H4 (cell line): Measurements from ENCODE around the gene KTI12. TPM values are rescaled to one million over a fixed set of nuclear protein-coding genes. Genes with fewer than 3 reads are reported as not detected.
"Not testable (repeated sequence)": the region's sequence is repeated elsewhere in the genome, so short reads cannot be mapped to it uniquely, and the experiment has no call there.

ENCODE experiments used
- DNase-seq: peaks from one replicate; pipeline ENCODE4 v3.0.0-alpha.2; 2015; ENCODE audit warnings: low spot score
- total RNA-seq: library from RNA; depleted of rRNA; stranded (reverse); fragments of >200 nt; shearing (Covaris generic); gene quantifications from 2 replicates; pipeline ENCODE4 v1.2.3, GENCODE V29; 2014

The KTI12 gene
- total RNA-seq, 1 experiment from 2014 or later = 9.2 TPM

DNA sequence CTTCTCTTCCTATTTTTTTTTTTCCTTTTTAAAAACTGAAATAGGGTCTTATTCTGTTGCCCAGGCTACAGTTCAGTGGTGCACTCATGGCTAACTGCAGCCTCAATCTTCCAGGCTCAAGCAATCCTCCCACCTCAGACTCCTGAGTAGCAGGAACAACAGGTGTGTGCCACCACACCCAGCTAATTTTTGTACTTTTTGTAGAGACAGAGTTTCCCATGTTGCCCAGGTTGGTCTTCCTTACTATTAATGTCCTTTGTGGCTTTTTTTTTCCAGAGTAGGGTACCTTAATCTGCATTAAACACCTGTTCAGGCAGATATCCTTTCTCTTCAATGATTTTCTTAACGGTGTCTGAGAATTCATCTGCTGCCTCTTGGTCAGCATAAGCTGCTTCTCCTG, 4.3 kb upstream of the KTI12 start:
- no peak for DNase-seq

DNA sequence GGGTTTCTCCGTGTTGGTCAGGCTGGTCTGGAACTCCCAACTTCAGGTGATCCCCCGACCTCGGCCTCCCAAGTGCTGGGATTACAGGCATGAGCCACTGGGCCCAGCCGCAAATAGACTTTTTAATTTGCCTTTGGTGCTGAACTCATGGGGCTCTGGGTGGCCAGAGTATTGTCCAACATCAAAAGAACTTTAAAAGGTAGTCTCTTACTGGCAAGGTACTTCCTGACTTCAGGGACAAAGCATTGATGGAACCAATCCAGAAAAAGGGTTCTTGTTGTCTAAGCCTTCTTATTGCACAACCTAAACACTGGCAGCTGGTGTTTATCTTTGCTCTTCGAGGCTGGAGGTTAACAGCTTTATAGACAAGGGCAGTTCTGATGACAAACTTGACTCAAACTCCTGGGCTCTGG, 3.8 kb upstream of the KTI12 start:
- peak; percentile 72 for DNase-seq

- no peak for DNase-seq
Measured at GRCh38 chr1:52034050-52034384, 407 bp upstream of the KTI12 start.

GRCh38 chr1:52032785-52033131, 852 bp downstream of the KTI12 start:
- no peak for DNase-seq

GRCh38 chr1:52032124-52032784, 1.4 kb downstream of the KTI12 start:
- DNase-seq = no peak

GRCh38 chr1:52028839-52029238, 4.8 kb downstream of the KTI12 start:
- DNase-seq = not testable (repeated sequence)

DNA sequence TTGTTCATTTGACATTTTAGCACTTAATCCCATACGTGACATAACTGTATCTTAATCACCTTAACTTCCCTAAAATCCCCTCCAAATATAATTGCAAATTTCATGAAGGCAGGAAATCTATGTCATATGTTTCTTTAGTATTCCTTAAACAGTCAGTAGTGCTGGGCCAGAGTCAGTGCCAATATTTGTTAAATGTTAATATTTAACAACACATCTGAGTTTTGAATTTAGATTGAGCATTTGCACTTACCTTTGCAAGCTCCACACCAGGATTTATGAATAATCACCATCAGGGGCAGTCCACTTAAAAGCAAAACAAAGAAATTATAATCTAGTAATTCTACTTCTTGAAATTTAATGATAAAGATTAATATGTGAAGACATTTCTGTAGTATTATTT, 5.3 kb downstream of the KTI12 start:
- no peak for DNase-seq

DNA sequence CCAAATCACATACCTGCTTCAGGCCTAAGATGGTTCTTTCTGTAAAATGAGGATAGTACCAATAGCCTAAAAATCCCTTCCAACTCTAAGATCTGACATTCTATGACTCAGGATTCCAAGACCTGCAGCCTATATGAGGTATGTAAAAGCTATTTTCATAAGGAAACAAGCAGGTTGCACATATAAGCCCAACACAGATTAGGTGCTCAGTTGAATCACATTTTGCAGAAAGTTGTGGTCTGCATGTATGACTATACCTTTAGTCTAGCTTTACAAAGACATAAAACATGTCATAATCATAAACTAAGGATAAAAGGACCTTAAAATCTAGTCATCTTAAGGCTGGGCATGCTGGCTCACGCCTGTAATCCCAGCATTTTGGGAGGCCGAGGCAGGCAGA, 7.3 kb downstream of the KTI12 start:
- no peak for DNase-seq

GRCh38 chr1:52022133-52022532, 11.5 kb downstream of the KTI12 start:
- DNase-seq = no peak

DNA sequence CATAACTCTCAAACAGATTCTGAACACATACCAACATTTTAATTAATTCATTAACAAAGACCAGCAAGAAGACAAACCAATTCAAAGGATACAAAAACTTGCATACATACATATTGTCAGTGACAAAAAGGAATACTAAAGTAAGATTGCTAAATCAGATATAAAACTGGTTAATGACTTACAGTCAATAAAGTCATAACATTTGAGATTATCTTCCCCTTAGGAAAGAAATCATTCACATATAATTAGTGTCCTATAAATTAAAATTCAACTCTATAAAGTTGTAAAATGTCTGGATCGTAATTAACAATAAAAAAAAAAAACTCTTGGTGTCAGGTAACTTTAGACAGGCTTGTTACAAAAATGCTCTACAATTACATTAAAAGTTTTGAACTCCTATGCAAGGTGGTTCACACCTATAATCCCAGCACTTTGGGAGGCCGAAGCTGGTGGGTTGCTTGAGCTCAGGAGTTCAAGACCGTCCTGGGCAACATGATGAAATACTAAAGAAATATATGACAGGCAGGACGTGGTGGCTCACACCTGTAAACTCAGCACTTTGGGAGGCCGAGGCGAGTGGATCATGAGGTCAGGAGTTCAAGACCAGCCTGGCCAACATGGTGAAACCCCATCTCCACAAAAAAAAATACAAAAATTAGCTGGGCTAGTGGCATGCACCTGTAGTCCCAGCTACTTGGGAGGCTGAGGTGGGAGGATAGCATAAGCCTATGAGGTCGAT, 25.4 kb downstream of the KTI12 start:
- DNase-seq = no peak

DNA sequence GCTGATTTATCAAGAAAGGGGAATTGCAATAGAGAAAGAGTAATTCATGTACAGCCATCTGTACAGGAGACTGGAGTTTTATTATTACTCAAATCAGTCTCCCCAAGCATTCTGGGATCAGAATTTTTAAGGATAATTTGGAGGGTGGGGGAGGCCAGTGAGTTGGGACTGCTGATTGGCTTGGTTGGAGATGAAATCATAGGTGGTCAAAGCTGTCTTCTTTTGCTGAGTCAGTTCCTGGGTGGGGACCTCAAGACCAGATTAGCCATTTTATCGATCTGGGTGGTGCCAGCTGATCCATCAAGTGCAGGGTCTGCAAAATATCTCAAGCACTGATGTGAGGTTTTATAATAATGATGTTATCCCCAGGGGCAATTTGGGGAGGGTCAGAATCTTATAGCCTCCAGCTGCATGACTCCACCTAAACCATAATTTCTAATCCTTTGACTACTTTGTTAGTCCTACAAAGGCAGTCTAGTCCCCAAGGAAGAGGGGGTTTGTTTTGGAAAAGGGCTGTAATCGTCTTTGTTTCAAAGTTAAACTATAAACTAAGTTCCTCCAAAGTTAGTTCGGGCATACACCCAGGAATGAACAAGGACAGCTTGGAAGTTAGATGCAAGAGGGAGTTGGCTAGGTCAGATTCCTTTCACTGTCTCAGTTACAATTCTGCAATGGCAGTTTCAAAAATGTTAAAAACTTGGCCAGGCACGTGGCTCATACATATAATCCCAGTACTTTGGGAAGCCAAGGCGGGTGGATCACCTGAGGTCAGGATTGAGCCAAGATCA, 26.2 kb downstream of the KTI12 start:
- DNase-seq = no peak

- DNase-seq = not testable (repeated sequence)
Measured at GRCh38 chr1:52006081-52006553, 27.5 kb downstream of the KTI12 start.

DNA sequence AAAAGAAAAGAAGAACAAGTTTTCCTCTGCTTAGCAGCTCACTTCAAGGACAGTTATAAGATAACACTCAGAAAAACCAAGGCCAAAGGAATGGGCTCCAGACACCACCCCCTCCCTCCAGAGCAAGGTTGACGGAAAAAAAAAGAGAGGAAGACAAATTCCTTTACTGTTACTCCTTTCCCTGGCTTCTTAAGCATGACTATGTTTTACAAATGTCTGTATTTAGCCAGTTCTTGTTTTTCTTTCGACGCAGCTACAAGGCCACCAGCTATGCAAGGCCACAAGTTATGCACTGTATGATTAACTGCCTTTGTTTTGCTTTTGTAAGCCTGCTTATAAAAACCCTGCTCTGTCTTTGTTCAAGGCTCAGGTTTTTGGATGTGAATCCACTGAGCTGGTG, 28.1 kb downstream of the KTI12 start:
- DNase-seq = not testable (repeated sequence)

GRCh38 chr1:52003877-52004276, 29.7 kb downstream of the KTI12 start:
- DNase-seq = no peak

- DNase-seq = peak; percentile 85
Measured at GRCh38 chr1:52002038-52002917, 31.3 kb downstream of the KTI12 start.

DNA sequence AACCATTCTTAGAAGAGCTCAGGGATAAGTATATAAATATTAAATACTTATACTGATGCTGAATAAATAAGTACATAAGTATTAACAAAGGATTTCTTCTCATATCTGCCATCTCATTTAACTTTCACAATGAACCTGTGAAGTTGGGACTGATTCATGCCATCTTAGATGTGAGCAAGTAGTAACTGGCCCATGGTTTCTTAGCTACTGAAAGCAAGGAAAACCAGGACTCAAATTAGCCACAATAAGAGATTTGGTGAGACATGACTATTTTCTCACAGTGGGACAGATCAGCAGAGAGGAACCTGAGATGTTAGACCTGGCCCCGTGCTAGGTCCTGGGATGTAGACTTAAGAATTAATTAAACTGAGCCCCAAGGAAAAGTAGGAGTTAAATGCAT, 34.9 kb downstream of the KTI12 start:
- DNase-seq = no peak

GRCh38 chr1:51997974-51998382, 35.6 kb downstream of the KTI12 start:
- DNase-seq = no peak

DNA sequence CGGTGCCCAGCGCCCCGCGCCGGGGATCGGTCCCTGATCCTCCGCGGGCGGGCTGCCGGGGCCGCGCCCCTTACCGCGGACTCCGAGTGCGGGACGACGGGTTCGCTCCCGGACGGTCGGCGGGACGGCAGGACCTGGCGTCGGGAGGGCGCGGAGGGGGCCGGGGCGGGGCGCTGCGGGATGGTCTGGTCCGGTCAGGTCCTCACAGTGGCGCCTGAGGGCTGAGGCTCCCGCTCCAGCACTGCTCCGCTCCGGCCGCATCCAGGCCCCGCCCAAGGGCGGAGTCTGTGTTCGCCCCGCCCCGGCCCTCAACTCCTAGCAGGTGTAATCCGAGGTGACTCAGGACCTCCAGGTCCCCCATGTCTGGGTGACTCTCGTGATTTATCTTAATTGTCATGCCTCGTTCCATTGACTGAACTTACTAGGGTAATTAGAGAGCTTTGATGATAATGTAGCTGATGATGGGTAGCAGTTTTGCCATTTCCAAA, 43.1 kb downstream of the KTI12 start, which contains the start of gene RAB3B:
Gene RAB3B (minus strand): TSS at position 223 of the 488 bp plus-strand sequence. CDS start 13,583 bp downstream, outside the sequence.
- peak; percentile 32 for DNase-seq

- no peak for DNase-seq
Measured at GRCh38 chr1:51989582-51990477, 43.8 kb downstream of the KTI12 start.

DNA sequence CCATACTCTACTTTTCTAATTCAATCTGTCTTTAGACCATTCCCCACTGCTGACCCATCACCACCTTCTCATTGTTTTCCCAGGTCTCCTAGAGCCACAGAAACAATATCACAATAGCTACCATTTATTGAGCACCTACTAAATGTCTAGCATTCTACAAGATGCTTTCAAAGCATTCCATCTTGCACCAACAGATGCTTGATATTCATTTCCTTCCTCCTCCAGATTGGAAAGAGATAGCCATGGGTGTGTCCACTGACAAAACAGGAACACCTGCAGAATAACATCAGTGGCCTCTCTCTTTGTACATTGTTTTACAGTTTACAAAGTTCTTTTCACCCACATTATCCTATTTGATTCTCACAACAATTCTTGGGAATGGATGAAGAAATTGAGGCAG, 45.4 kb downstream of the KTI12 start:
- DNase-seq = no peak
